NB4 (cell line): ENCODE data around the gene SLCO4A1.

ENCODE experiments used
- DNase-seq: peaks from one replicate; pipeline ENCODE4 v3.0.0; 2010; ENCODE audit warnings: low read depth
- H3K4me3 ChIP-seq: one replicate; pipeline ENCODE4 v1.5.1; 2011; ENCODE audit warnings: mild to moderate bottlenecking, low read depth, low read length, moderate library complexity
- MYC ChIP-seq: IDR thresholded peaks from 2 replicates; pipeline ENCODE4 v1.6.1; 2011; ENCODE audit warnings: low read depth, low read length
- POLR2A ChIP-seq: IDR thresholded peaks from 2 replicates; pipeline ENCODE4 v1.6.1; 2011; ENCODE audit warnings: mild to moderate bottlenecking; ENCODE audit not compliant: insufficient read length; ENCODE audit errors: extremely low read depth
- TF ChIP-seq, protein P1 (sequence below): IDR thresholded peaks from 2 replicates; pipeline ENCODE4 v1.6.1; 2011; ENCODE audit warnings: low read depth, low read length
- TF ChIP-seq, protein P2 (sequence below): IDR thresholded peaks from one replicate; pipeline ENCODE4 v1.5.1; 2012; ENCODE audit warnings: low read depth, low read length

SLCO4A1 gene

DNA sequence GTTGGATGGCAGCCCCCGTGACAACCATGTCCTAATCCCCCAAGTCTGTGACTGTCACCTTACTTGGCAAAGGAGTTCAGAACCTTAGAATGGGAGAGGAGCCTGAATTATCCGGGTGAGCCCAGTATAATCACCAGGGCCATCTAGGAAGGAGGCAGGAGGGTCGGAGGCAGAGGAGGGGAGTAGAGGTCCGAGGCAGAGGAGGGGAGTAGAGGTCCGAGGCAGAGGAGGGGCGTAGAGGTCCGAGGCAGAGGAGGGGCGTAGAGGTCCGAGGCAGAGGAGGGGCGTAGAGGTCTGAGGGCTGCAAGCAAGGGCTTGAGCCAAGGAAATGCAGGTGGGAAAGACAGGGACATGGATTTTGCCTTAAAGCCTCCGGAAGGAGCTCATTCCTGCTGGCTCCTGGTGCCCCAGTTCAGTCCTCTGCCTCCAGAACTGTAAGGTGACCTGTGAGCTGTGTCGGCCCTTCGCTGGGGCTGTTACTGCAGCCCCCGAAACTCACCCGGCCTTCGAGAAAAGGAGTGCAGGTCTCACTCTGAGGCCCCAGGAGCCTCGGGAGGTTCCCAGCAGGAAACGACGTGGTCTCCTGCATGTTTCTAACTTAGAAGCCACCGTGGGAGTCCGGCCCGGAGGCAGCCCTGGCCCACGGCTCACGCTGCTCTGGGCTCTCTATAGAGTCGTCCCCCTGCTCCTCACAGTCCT lies 20.0 kb upstream of the SLCO4A1 start:
- no peak for DNase-seq
- TF ChIP-seq, protein P1, sequence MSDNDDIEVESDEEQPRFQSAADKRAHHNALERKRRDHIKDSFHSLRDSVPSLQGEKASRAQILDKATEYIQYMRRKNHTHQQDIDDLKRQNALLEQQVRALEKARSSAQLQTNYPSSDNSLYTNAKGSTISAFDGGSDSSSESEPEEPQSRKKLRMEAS = no peak
- no peak for TF ChIP-seq POLR2A
- TF ChIP-seq, protein P2, sequence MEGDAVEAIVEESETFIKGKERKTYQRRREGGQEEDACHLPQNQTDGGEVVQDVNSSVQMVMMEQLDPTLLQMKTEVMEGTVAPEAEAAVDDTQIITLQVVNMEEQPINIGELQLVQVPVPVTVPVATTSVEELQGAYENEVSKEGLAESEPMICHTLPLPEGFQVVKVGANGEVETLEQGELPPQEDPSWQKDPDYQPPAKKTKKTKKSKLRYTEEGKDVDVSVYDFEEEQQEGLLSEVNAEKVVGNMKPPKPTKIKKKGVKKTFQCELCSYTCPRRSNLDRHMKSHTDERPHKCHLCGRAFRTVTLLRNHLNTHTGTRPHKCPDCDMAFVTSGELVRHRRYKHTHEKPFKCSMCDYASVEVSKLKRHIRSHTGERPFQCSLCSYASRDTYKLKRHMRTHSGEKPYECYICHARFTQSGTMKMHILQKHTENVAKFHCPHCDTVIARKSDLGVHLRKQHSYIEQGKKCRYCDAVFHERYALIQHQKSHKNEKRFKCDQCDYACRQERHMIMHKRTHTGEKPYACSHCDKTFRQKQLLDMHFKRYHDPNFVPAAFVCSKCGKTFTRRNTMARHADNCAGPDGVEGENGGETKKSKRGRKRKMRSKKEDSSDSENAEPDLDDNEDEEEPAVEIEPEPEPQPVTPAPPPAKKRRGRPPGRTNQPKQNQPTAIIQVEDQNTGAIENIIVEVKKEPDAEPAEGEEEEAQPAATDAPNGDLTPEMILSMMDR = no peak
- H3K4me3 ChIP-seq = no peak overlapping the region

DNA sequence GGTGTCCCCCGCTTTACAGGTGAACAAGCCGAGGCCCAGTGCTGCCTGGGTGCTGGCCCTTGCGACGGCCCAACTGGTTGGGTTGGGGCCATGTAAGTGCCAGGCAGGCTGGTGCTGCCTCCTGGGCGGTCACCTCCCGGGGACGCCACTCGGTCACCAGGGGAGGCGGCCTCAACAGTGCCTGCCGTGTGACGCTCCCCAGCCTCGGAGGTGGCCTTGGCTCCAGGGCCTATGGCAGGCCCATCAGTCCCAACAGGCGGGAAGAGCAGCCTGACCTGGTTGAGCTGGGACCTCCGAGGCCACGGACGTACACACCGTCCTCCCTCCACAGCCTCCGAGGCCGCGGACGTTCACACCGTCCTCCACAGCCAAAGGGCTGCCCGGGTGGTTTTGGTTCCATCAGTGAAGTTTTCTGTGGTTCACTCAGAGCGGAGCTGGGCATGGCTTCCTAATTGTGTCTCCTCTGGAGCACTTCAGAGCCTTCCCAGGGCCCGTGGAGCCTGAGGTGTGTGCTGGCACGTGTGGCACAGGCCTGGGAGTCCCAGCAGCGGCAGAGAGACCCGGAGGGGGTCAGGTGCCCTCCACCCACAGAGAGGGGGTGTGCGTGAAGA lies 19.3 kb upstream of the SLCO4A1 start:
- no peak for DNase-seq
- TF ChIP-seq MYC (no peak), POLR2A (no peak)
- TF ChIP-seq, protein P2 = no peak
- TF ChIP-seq, protein P1 = no peak; the same call in 1 of the 2 replicates
- no peak overlapping the region for H3K4me3 ChIP-seq

DNA sequence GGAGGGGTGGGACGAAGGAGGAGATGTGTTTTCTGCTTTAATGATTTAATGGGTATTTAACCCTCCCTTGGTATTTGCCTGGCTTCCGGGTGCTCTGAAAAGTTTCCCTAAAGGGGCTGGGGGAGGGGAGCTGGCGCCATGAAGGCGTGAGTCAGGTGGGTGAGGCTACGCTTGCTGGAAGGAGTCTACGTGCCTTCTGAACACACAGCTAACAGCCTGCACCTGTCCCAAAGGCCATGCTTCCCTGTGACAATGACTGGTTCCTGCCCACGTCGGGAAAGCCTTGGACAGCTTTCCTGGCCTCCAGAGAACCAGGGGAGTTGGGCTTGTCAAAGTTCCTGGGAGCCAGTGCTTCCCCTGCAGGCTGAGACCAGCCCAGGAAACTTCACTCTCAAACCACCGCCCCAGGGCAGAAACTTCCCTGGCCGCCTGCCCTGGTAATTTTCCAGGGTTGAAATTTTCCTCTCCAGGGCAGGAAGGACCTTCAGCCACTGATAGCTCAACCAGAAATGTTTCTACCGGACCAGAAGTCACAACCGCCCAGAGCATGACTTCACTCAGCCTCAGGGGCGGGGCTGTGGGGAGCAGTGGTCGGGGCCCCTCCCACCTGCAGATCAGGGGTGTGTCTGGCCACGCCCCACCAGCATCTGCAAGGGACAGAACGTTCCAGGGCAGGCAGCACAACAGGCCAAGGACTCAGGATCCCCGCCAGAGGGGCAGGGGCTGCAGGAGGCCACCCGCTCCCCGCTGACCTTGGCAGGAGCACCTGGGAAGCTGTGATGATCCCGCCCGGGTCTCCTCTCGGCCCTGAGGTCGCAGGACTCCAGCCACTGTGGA lies 18.6 kb upstream of the SLCO4A1 start:
- TF ChIP-seq, protein P1 = peak; percentile 68
- TF ChIP-seq MYC = peak; percentile 48; the same call in 1 of the 2 replicates
- TF ChIP-seq, protein P2 = no peak
- TF ChIP-seq POLR2A = peak; percentile 56
- peak; percentile 90 for DNase-seq
- peak overlapping the region; percentile 21 for H3K4me3 ChIP-seq

DNA sequence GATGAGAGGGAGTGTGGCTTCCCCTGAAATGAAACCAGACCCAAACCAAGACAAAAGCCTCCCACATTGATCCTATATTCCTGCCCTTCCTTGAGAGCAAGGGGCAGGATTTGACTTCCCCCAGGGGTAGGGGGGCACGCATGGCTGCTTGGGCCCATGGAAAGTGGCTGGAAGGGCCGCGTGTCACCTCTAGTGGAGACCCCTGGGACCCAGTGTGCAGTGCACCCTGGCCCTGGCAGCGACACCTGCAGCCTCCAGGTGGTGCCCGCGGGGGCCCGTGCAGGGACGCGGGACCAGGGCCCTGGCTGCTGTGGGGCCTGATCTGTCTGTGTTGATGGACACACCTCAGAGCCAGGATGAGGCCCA lies 18.0 kb upstream of the SLCO4A1 start:
- H3K4me3 ChIP-seq = no peak overlapping the region
- DNase-seq = no peak

More for the DNA sequence above, 18.0 kb upstream of the SLCO4A1 start:
- TF ChIP-seq, protein P2 = no peak
- TF ChIP-seq MYC = no peak
- TF ChIP-seq, protein P1 = no peak
- no peak for TF ChIP-seq POLR2A
